Breast epithelium (tissue), 3 donors: ENCODE measurements around the gene SYT13.

Experiments
- POLR2A ChIP-seq: fragments of 450-650 bp; IDR thresholded peaks from one replicate; pipeline ENCODE4 v1.6.1; 2016; ENCODE audit warnings: antibody characterized with exemption, mild to moderate bottlenecking, moderate library complexity
- TF ChIP-seq, protein P1 (sequence below), 3 donors: fragments of 450-650 bp; IDR thresholded peaks; one replicate each; pipeline ENCODE4 v1.5.1; 2016 to 2017; ENCODE audit warnings: antibody characterized with exemption in 3 of 3, mild to moderate bottlenecking in 3 of 3, moderate library complexity in 3 of 3

DNA sequence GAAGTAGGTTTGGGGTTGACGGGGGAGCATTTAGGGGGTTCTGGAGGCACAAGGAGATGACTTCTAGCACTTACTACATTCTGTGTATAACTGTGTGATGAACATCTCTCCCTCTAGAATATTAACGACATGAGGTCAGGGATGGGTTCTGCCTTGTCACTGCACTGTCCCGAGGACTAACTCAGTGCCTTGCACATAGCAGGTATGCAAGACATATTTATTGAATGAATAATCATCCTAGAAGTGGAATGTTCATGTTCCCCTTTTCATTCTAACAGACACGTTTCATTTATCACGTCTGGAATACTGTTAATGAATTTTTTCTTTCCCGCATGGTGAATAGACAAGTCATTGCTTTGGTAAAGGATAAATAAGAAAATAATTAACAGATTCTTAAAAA, 12.6 kb downstream of the SYT13 start:
- TF ChIP-seq, protein P1, sequence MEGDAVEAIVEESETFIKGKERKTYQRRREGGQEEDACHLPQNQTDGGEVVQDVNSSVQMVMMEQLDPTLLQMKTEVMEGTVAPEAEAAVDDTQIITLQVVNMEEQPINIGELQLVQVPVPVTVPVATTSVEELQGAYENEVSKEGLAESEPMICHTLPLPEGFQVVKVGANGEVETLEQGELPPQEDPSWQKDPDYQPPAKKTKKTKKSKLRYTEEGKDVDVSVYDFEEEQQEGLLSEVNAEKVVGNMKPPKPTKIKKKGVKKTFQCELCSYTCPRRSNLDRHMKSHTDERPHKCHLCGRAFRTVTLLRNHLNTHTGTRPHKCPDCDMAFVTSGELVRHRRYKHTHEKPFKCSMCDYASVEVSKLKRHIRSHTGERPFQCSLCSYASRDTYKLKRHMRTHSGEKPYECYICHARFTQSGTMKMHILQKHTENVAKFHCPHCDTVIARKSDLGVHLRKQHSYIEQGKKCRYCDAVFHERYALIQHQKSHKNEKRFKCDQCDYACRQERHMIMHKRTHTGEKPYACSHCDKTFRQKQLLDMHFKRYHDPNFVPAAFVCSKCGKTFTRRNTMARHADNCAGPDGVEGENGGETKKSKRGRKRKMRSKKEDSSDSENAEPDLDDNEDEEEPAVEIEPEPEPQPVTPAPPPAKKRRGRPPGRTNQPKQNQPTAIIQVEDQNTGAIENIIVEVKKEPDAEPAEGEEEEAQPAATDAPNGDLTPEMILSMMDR (IDR thresholded peaks at IDR 0.05) = no peak
- TF ChIP-seq POLR2A = no peak
